Activated naive CD4-positive, alpha-beta T cell treated with anti-CD3 and anti-CD28 coated beads, Interleukin-2, amount 50 U/mL, for 24 hours (primary cell): ENCODE results near the gene KRT82.
"Not testable (repeated sequence)": the region's sequence is repeated elsewhere in the genome, so short reads cannot be mapped to it uniquely, and the experiment has no call there.

Experiments
- H3K27ac Mint-ChIP-seq: one replicate; pipeline ENCODE4 v1.8.0; 2021; ENCODE audit warnings: mild to moderate bottlenecking, mixed read lengths
- H3K27me3 Mint-ChIP-seq: one replicate; pipeline ENCODE4 v1.8.0; 2021; ENCODE audit warnings: mixed read lengths
- H3K36me3 Mint-ChIP-seq: one replicate; pipeline ENCODE4 v1.8.0; 2021; ENCODE audit warnings: mixed read lengths
- H3K4me1 Mint-ChIP-seq: one replicate; pipeline ENCODE4 v1.8.0; 2021; ENCODE audit warnings: mixed read lengths
- H3K4me3 Mint-ChIP-seq: one replicate; pipeline ENCODE4 v1.8.0; 2021; ENCODE audit warnings: mild to moderate bottlenecking, mixed read lengths
- H3K9me3 Mint-ChIP-seq: one replicate; pipeline ENCODE4 v1.8.0; 2021; ENCODE audit warnings: mixed read lengths

The KRT82 gene

DNA sequence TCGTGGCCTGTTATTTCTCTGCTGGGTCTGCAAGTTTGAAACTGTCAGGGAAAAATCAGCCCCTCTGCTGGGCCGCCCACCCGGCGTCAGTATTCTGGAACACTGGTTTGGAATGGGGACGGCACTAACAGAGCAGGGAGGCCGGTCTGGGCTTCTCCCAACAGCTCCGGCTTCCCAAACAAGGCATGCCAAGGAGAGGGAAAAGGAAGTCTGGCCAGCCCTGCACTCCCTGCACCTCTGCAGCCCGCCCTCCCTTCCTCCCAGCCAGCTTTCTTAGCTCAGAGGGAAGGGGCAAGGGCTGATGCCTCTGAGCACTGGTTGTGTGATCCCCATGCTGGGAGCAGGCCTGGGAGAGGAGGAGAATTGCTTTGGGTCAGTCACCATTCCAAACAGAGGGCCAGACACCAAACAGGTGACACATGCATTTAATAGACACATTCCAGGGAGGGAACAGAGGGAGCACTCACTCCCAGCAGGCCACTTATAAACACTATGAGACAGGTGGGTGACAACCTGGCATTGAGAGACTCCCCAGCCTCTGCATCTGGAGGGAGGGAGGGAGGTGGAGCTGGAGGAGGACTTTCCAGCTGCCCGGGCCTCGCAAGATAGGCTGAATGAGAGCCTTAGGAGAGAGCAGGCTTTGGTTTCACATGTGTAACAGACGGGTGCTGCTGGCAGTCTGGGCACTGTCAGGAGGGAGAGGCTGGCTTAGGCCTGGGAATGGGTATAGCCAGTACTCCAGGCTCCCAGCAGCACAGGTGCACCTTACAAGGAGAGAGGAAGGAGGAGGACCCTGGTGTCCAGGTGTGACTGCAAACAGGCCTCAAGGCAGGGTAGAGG lies 17.7 kb upstream of the KRT82 start:
- H3K9me3 Mint-ChIP-seq: no peaks in the 10 kb centered on the region
- no peak overlapping the region for H3K27ac Mint-ChIP-seq
- H3K4me3 Mint-ChIP-seq: no peak overlapping the region
- no peaks in the 10 kb centered on the region for H3K36me3 Mint-ChIP-seq
- H3K4me1 Mint-ChIP-seq: no peaks in the 10 kb centered on the region
- no peaks in the 10 kb centered on the region for H3K27me3 Mint-ChIP-seq

- no peaks in the 10 kb centered on the region for H3K9me3 Mint-ChIP-seq
- no peaks in the 10 kb centered on the region for H3K27me3 Mint-ChIP-seq
- H3K4me1 Mint-ChIP-seq: no peaks in the 10 kb centered on the region
- H3K4me3 Mint-ChIP-seq: no peak overlapping the region
- no peaks in the 10 kb centered on the region for H3K36me3 Mint-ChIP-seq
- no peak overlapping the region for H3K27ac Mint-ChIP-seq
Observed at GRCh38 chr12:52423035-52423434, 16.9 kb upstream of the KRT82 start.

DNA sequence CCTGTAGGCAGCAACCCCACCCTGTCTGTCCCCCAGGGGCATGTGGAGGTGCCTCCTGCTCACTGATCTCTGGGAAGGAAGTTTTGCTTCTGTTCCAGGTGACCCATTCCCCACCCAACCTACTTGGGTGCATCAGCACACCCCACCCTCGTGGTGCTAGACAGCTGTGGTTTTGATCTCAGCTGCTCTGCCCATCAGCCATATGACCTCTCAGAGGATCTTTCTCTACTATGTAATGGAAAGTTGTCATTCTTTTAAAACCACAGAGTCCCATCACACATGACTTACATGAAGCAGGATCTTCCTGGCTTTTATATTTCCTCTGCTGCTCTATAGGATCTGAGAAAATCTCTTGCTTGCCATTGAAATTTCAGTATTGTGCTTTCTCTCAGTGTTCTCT lies 13.5 kb upstream of the KRT82 start:
- H3K9me3 Mint-ChIP-seq: no peaks in the 10 kb centered on the region

GRCh38 chr12:52418576-52419110 lies 12.5 kb upstream of the KRT82 start:
- Mint-ChIP-seq H3K36me3 (no peaks in the 10 kb centered on the region), H3K9me3 (no peaks in the 10 kb centered on the region), H3K4me1 (no peaks in the 10 kb centered on the region), H3K27ac (no peak overlapping the region), H3K27me3 (no peaks in the 10 kb centered on the region), H3K4me3 (no peak overlapping the region)

More for the DNA sequence above, 13.5 kb upstream of the KRT82 start:
- no peak overlapping the region for H3K27ac Mint-ChIP-seq
- no peaks in the 10 kb centered on the region for H3K36me3 Mint-ChIP-seq
- H3K4me1 Mint-ChIP-seq: no peaks in the 10 kb centered on the region
- H3K27me3 Mint-ChIP-seq: no peaks in the 10 kb centered on the region
- H3K4me3 Mint-ChIP-seq: no peak overlapping the region

DNA sequence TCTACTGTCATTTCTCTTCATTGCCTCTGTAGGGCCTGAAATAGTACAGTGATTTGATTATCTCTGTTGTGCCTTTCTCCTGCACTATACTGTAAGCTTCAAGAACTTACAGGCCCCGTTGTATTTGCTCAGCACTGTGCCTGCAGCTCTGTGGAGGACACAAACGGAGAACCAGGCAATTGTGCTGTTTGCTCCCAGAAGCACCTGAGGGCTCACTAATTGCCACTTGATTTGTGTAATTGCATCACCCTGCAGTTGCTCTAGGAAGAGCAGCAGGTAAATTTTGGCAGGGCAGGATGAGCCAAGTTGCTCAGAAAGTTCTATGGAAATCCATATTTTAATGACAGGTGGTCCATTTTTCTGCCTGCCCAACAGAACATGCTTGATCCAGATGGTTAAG lies 11.6 kb upstream of the KRT82 start:
- Mint-ChIP-seq H3K36me3 (no peaks in the 10 kb centered on the region), H3K27ac (peak overlapping the region; percentile 6), H3K4me3 (no peak overlapping the region), H3K9me3 (no peaks in the 10 kb centered on the region), H3K27me3 (peaks cover 1% of the 10 kb centered on the region), H3K4me1 (no peaks in the 10 kb centered on the region)

DNA sequence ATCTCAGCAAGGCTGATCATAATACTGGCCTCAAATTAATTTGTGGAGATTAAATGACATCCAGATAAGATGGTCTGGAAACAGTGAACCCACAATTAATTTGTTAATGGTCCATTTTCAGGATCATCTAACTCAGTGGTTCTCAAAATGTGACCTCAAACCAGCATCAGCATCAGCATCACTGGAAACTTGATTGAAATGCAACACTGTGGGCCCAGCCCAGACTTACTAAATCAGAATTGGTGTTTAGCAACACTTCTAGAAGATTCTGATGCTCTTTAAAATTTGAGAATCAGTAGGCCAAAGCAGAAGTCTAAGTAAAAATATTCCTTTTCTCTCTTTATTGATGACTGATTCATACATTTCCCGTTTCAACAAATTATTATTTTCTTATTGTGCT lies 10.7 kb upstream of the KRT82 start:
- peaks cover 1% of the 10 kb centered on the region for H3K27me3 Mint-ChIP-seq
- H3K4me3 Mint-ChIP-seq: no peak overlapping the region
- no peak overlapping the region for H3K27ac Mint-ChIP-seq
- H3K4me1 Mint-ChIP-seq: no peaks in the 10 kb centered on the region
- H3K36me3 Mint-ChIP-seq: no peaks in the 10 kb centered on the region
- H3K9me3 Mint-ChIP-seq: no peaks in the 10 kb centered on the region

DNA sequence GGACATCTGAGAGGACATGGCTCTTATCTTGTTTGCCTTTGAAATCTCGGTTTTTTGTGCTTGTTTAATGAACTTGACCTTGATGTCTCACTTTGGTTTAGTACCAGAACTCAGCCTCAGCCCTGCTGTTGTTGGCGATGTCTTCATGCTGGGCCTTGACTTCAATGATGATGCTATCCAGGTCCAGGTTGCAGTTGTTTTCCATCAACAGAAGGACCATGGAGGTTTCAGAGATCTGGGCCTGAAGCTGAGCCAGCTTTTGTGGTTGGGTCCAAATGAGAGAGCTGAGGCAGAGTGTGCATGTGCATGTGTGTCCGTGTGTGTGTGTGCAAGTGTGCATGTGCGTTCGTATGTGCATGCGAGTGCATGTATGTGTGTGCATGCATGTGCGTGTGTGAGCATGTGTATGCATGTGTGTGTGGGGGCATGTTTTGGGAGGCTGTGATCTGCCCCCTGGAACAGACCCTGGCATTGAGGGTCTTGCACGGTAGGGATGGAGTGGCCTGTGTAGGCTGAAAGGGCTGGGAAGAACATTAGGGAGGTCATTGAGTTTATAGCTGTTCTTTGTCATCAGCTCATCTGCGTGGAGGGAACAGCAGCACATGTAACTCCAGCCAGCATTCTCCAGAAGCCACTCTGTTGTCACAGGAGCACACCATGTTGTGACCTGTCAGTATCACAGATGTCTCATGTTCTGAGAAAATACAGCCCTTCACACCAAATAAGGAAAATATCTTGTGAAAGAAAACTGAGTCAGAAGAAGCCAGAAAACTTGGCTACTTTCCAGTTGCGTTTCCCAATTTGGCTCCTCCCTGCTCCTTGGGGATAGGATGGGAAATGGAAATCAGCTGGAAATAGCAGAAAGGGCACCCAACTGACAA lies 10.0 kb upstream of the KRT82 start:
- Mint-ChIP-seq H3K27ac (no peak overlapping the region), H3K27me3 (peaks cover 1% of the 10 kb centered on the region), H3K36me3 (no peaks in the 10 kb centered on the region), H3K4me3 (no peak overlapping the region), H3K9me3 (no peaks in the 10 kb centered on the region), H3K4me1 (no peaks in the 10 kb centered on the region)

DNA sequence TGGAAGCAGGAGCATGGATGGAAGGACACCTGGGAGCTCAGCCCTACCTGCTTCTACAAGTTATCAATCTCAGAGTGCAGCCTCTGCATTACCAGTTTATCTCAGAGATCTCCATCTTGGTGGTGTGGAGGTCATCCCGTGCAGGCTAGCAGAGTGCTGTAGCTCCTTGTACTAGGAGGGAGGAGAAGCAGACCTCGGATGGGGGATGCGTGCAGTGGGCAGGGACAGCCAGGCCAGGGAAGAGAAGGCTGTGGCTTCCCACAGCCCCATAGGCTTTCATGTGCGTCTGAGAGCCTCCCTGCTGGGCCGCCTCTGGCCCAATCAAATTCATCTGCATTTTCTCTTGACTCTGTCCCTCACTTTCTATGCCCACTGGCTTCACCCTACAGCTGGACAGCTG lies 8.8 kb upstream of the KRT82 start:
- Mint-ChIP-seq H3K9me3 (no peaks in the 10 kb centered on the region), H3K4me3 (no peak overlapping the region), H3K27ac (no peak overlapping the region), H3K4me1 (no peaks in the 10 kb centered on the region), H3K36me3 (no peaks in the 10 kb centered on the region), H3K27me3 (peaks cover 1% of the 10 kb centered on the region)

DNA sequence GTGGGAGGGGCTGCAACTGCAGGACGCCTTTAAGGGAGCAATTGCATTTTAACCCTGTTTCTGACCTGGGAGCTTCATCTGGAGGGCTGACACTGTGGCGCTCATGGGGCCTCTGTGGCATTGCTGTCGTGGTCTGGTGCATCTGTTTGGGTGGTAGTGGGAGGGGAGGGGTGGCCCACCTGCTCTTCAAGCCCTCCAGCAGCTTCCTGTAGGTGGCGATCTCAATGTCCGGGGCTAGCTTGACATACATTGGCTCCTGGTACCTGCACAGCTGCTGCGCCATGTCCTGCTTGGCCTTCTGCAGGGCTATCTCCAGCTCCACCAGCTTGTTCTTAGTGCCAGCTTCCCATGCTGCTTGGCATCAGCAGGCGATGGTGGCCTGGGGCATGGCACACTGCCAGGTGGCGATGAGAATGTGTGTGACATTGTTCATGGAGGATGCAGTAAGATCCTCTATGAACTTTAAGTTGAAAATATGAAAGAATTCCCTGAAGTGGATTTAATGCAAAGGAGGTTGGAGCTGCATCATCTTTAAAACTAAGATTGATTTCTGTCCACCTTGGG lies 7.7 kb upstream of the KRT82 start:
- Mint-ChIP-seq H3K4me3 (no peak overlapping the region), H3K9me3 (no peaks in the 10 kb centered on the region), H3K36me3 (no peaks in the 10 kb centered on the region), H3K27ac (no peak overlapping the region), H3K4me1 (no peaks in the 10 kb centered on the region), H3K27me3 (peaks cover 1% of the 10 kb centered on the region)

GRCh38 chr12:52413202-52413601 lies 7.1 kb upstream of the KRT82 start:
- Mint-ChIP-seq H3K27ac (no peak overlapping the region), H3K27me3 (peaks cover 1% of the 10 kb centered on the region), H3K9me3 (no peaks in the 10 kb centered on the region), H3K36me3 (no peaks in the 10 kb centered on the region), H3K4me1 (no peaks in the 10 kb centered on the region), H3K4me3 (no peak overlapping the region)

DNA sequence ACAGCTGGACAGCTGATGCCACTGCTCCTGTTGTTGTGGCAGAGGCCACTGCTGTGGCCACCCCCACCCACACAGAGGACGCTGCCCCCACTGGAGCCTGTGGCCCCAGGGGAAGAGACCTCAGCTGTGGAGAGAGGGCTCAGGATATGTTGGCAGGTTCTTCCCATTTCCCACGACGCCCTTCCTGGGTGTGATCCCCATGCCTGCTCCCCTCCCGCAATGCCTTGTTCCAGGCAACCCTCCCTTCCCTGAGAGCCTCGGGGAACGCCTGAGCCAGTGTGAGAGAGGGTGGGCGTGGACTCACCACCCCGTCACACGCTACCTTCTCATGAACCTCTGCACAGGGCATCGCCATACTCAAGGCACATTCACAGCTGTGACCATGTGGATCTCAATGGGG lies 5.7 kb upstream of the KRT82 start:
- H3K27ac Mint-ChIP-seq: no peak overlapping the region
- H3K36me3 Mint-ChIP-seq: no peaks in the 10 kb centered on the region
- H3K9me3 Mint-ChIP-seq: no peaks in the 10 kb centered on the region
- H3K27me3 Mint-ChIP-seq: peaks cover 1% of the 10 kb centered on the region
- no peaks in the 10 kb centered on the region for H3K4me1 Mint-ChIP-seq
- H3K4me3 Mint-ChIP-seq: no peak overlapping the region

GRCh38 chr12:52410589-52411248 lies 4.6 kb upstream of the KRT82 start:
- not testable (repeated sequence) for H3K9me3 Mint-ChIP-seq, H3K27me3 Mint-ChIP-seq, H3K4me1 Mint-ChIP-seq, H3K36me3 Mint-ChIP-seq, H3K4me3 Mint-ChIP-seq, H3K27ac Mint-ChIP-seq

DNA sequence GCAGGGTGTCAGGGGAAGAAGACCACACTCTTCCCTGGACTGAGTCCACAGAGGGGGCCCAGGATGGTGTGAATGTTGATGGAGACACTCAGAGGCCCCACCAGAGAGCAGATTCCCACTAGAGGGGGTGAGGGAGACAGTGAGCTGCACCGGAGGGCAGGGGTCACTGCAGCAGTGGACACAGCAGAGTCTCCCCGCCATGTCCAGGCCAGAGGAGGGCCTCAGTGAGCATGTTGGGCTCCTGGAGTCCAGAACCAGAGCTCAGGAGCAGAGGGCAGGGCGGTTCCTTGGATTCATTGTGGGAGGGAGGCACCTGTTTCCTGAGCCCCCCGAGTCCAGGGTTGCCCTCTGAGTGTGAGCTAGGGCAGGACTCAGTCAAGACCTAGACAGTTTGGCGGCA lies 1.8 kb upstream of the KRT82 start:
- Mint-ChIP-seq H3K9me3 (no peaks in the 10 kb centered on the region), H3K27ac (no peak overlapping the region), H3K27me3 (no peaks in the 10 kb centered on the region), H3K36me3 (no peaks in the 10 kb centered on the region), H3K4me1 (no peaks in the 10 kb centered on the region), H3K4me3 (no peak overlapping the region)

DNA sequence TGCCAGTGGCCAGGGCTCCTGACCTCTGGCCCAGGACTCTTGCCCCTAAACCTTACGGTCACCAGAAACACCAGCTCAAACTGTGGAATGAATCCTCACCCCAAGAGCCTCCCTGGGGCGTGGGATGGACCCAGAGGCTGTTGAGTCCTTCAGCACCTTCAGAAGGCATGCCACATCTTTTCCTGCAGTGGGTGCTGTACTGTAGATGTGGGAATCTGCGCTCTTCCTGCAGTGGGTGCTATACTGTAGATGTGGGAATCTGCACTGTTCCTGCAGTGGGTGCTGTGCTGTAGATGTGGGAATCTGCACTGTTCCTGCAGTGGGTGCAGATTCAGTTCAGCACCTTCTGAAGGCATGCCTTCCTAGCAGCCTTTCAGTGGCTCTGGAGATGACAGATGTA lies 1.2 kb downstream of the KRT82 start:
- H3K4me3 Mint-ChIP-seq: no peak overlapping the region
- no peak overlapping the region for H3K27ac Mint-ChIP-seq
- H3K36me3 Mint-ChIP-seq: no peaks in the 10 kb centered on the region
- H3K27me3 Mint-ChIP-seq: no peaks in the 10 kb centered on the region
- no peaks in the 10 kb centered on the region for H3K9me3 Mint-ChIP-seq
- no peaks in the 10 kb centered on the region for H3K4me1 Mint-ChIP-seq

DNA sequence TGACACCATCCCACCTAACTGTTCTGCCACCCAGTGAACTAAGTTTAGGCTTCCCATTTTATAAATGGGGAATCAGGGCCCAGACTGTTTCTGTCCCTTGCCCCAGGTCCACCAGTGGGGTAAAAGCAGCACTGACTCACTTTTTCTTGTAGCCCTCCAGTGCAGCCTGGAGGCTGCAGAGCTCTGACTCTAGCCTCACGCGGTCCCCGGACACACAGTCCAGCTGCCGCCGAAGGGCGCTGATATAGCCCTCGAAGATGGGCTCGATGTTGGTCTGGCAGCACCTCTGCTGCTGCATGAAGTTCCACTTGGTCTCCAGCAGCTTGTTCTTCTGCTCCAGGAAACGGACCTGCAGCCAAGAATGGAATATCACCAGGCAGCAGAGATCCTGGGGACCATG lies 2.6 kb downstream of the KRT82 start:
- H3K27ac Mint-ChIP-seq: no peak overlapping the region
- no peak overlapping the region for H3K4me3 Mint-ChIP-seq
- H3K9me3 Mint-ChIP-seq: no peaks in the 10 kb centered on the region
- no peaks in the 10 kb centered on the region for H3K4me1 Mint-ChIP-seq
- H3K36me3 Mint-ChIP-seq: no peaks in the 10 kb centered on the region
- no peaks in the 10 kb centered on the region for H3K27me3 Mint-ChIP-seq
